Skeletal muscle tissue (tissue), 2 donors: ENCODE results near the gene PMF1. TPM values are rescaled to one million over a fixed set of nuclear protein-coding genes. Genes with fewer than 3 reads are reported as not detected.

ENCODE experiments used
- small RNA-seq: library from RNA; depleted of rRNA; stranded (forward); fragments of <200 nt; gene quantifications from one replicate; pipeline ENCODE3, GENCODE V24; 2014
- total RNA-seq: library from RNA; depleted of rRNA; stranded (reverse); fragments of >200 nt; gene quantifications from one replicate; pipeline ENCODE4 v1.2.3, GENCODE V29; 2014

PMF1 gene
- total RNA-seq, 1 donor from 2014 or later = 50.6 TPM

Small RNA genes within 50 kb of the gene (small RNA-seq; reads per million reads assigned to genes)
- gene RF00568 = not detected

Other genes starting within 250 kb of the PMF1 start
- gene ARHGEF2, start 234.5 kb upstream of the PMF1 start, total RNA-seq = 135 TPM
- 276 TPM for gene SSR2, start 192.1 kb upstream of the PMF1 start, total RNA-seq
- gene UBQLN4, start 159.2 kb upstream of the PMF1 start, total RNA-seq = 15.7 TPM
- 35.0 TPM for gene LAMTOR2, start 158.2 kb upstream of the PMF1 start, total RNA-seq
- not detected for gene RAB25, start 151.8 kb upstream of the PMF1 start, total RNA-seq
- 6.8 TPM for gene MEX3A, start 130.5 kb upstream of the PMF1 start, total RNA-seq
- gene LMNA, start 98.3 kb upstream of the PMF1 start, total RNA-seq = 399 TPM
- gene SEMA4A, start 59.4 kb upstream of the PMF1 start, total RNA-seq = 4.2 TPM
- 3.1 TPM for gene SLC25A44, start 18.9 kb upstream of the PMF1 start, total RNA-seq
- gene BGLAP, start 29.2 kb downstream of the PMF1 start, total RNA-seq = 1.0 TPM
- 1.0 TPM for gene PAQR6, start 35.0 kb downstream of the PMF1 start, total RNA-seq
- gene SMG5, start 69.8 kb downstream of the PMF1 start, total RNA-seq = 25.6 TPM
- 4.2 TPM for gene TMEM79, start 71.3 kb downstream of the PMF1 start, total RNA-seq
- gene GLMP, start 82.7 kb downstream of the PMF1 start, total RNA-seq = 20.4 TPM
- not detected for gene VHLL, start 86.3 kb downstream of the PMF1 start, total RNA-seq
- 293 TPM for gene CCT3, start 125.3 kb downstream of the PMF1 start, total RNA-seq
- 2.1 TPM for gene TSACC, start 125.5 kb downstream of the PMF1 start, total RNA-seq
- not detected for gene RHBG, start 156.2 kb downstream of the PMF1 start, total RNA-seq